ENCODE results near the gene CHTOP.

GRCh38 chr1:153629343-153629665 lies 4.6 kb upstream of the CHTOP start:
- TF ChIP-seq, protein P1, sequence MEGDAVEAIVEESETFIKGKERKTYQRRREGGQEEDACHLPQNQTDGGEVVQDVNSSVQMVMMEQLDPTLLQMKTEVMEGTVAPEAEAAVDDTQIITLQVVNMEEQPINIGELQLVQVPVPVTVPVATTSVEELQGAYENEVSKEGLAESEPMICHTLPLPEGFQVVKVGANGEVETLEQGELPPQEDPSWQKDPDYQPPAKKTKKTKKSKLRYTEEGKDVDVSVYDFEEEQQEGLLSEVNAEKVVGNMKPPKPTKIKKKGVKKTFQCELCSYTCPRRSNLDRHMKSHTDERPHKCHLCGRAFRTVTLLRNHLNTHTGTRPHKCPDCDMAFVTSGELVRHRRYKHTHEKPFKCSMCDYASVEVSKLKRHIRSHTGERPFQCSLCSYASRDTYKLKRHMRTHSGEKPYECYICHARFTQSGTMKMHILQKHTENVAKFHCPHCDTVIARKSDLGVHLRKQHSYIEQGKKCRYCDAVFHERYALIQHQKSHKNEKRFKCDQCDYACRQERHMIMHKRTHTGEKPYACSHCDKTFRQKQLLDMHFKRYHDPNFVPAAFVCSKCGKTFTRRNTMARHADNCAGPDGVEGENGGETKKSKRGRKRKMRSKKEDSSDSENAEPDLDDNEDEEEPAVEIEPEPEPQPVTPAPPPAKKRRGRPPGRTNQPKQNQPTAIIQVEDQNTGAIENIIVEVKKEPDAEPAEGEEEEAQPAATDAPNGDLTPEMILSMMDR (conservative IDR thresholded peaks at IDR 0.05; ENCODE audit: low read length): no peak
- TF ChIP-seq EZH2phosphoT487 (IDR thresholded peaks at IDR 0.05; ENCODE audit: borderline replicate concordance, low read depth, low read length): no peak

Data from OCI-LY7 (cell line).